Esophagus squamous epithelium (tissue), 4 donors: ENCODE data around the gene ZYX.

Experiments used
- CTCF ChIP-seq, 6 experiments: fragments of 450-650 bp in 4 of 6; fragments of 200-600 bp in 2 of 6; sonication (generic) in 2 of 6; IDR thresholded peaks; one replicate each; pipeline ENCODE4 v1.5.1; 2016 to 2019; ENCODE audit warnings: antibody characterized with exemption in 6 of 6, mild to moderate bottlenecking in 4 of 6, moderate library complexity in 4 of 6
- POLR2A ChIP-seq, 4 donors: fragments of 450-650 bp; IDR thresholded peaks; one replicate each; pipeline ENCODE4 v1.6.1; 2017; ENCODE audit warnings: antibody characterized with exemption in 4 of 4, mild to moderate bottlenecking in 4 of 4, moderate library complexity in 3 of 4

GRCh38 chr7:143382126-143382790, 1.1 kb downstream of the ZYX start:
- TF ChIP-seq CTCF (IDR thresholded peaks at IDR 0.05) (no peak), POLR2A (IDR thresholded peaks at IDR 0.05) (no peak)
